ENCODE results near the gene FGGY.
"Not testable (repeated sequence)": the region's sequence is repeated elsewhere in the genome, so short reads cannot be mapped to it uniquely, and the experiment has no call there.

FGGY gene

GRCh38 chr1:59452559-59452958, 155.7 kb downstream of the FGGY start:
- no peak for DNase-seq

GRCh38 chr1:59453297-59453968, 156.5 kb downstream of the FGGY start:
- no peak for DNase-seq

GRCh38 chr1:59455206-59455605, 158.3 kb downstream of the FGGY start:
- no peak for DNase-seq

- DNase-seq = no peak
Measured at GRCh38 chr1:59457786-59458185, 160.9 kb downstream of the FGGY start.

- DNase-seq = no peak
Measured at GRCh38 chr1:59458884-59459283, 162.0 kb downstream of the FGGY start.

GRCh38 chr1:59462942-59463341, 166.0 kb downstream of the FGGY start:
- not testable (repeated sequence) for DNase-seq

- not testable (repeated sequence) for DNase-seq
Measured at GRCh38 chr1:59465478-59465877, 168.6 kb downstream of the FGGY start.

- no peak for DNase-seq
Measured at GRCh38 chr1:59468828-59469428, 172.0 kb downstream of the FGGY start.

GRCh38 chr1:59471991-59472570, 175.2 kb downstream of the FGGY start:
- not testable (repeated sequence) for DNase-seq

GRCh38 chr1:59473831-59474230, 176.9 kb downstream of the FGGY start:
- DNase-seq = no peak

- no peak for DNase-seq
Measured at GRCh38 chr1:59474496-59474895, 177.6 kb downstream of the FGGY start.

GRCh38 chr1:59475737-59476136, 178.8 kb downstream of the FGGY start:
- DNase-seq = no peak

GRCh38 chr1:59477286-59477685, 180.4 kb downstream of the FGGY start:
- no peak for DNase-seq

GRCh38 chr1:59477867-59478266, 181.0 kb downstream of the FGGY start:
- DNase-seq = no peak

- DNase-seq = no peak
Measured at GRCh38 chr1:59478822-59479221, 181.9 kb downstream of the FGGY start.

- DNase-seq = no peak
Measured at GRCh38 chr1:59480188-59480888, 183.4 kb downstream of the FGGY start.

- no peak for DNase-seq
Measured at GRCh38 chr1:59481881-59482505, 185.1 kb downstream of the FGGY start.

- DNase-seq = no peak
Measured at GRCh38 chr1:59482986-59483385, 186.1 kb downstream of the FGGY start.

- no peak for DNase-seq
Measured at GRCh38 chr1:59484096-59484495, 187.2 kb downstream of the FGGY start.

- no peak for DNase-seq
Measured at GRCh38 chr1:59485171-59485570, 188.3 kb downstream of the FGGY start.

GRCh38 chr1:59485949-59486348, 189.1 kb downstream of the FGGY start:
- no peak for DNase-seq

GRCh38 chr1:59486615-59487014, 189.7 kb downstream of the FGGY start:
- DNase-seq = no peak

- DNase-seq = no peak
Measured at GRCh38 chr1:59487335-59488031, 190.6 kb downstream of the FGGY start.
